ENCODE results near the gene KDM4B.
"Not testable (repeated sequence)": the region's sequence is repeated elsewhere in the genome, so short reads cannot be mapped to it uniquely, and the experiment has no call there.

GRCh38 chr19:4941638-4942169, 27.2 kb upstream of the KDM4B start:
- TF ChIP-seq SUZ12 (IDR thresholded peaks at IDR 0.05); LEF1 (IDR thresholded peaks at IDR 0.05; ENCODE audit: borderline replicate concordance); SP1 (IDR thresholded peaks at IDR 0.05); ZNF384 (IDR thresholded peaks at IDR 0.05); ARNT (IDR thresholded peaks at IDR 0.05); PKNOX1 (IDR thresholded peaks at IDR 0.05); FOXM1 (IDR thresholded peaks at IDR 0.05; ENCODE audit: borderline replicate concordance); FOXA1 (IDR thresholded peaks at IDR 0.05); FOXK2 (IDR thresholded peaks at IDR 0.05); NFRKB (IDR thresholded peaks at IDR 0.05); HDGF (IDR thresholded peaks at IDR 0.05; ENCODE audit: borderline replicate concordance); TARDBP (IDR thresholded peaks at IDR 0.05); ELF4 (IDR thresholded peaks at IDR 0.05); BHLHE40 (IDR thresholded peaks at IDR 0.05; ENCODE audit: borderline replicate concordance): not testable (repeated sequence)
